Thyroid gland (tissue), 4 donors: ENCODE data around the gene SLC51B.
"Not testable (repeated sequence)": the region's sequence is repeated elsewhere in the genome, so short reads cannot be mapped to it uniquely, and the experiment has no call there.

ENCODE experiments used
- CTCF ChIP-seq, 6 experiments: fragments of 200-600 bp in 3 of 6; fragments of 450-650 bp in 3 of 6; sonication (generic) in 3 of 6; IDR thresholded peaks; one replicate each; pipeline ENCODE4 v1.5.1; 2016 to 2019; ENCODE audit warnings: antibody characterized with exemption in 6 of 6, mild to moderate bottlenecking in 2 of 6, inconsistent platforms in 1 of 6, moderate library complexity in 1 of 6
- POLR2A ChIP-seq, 2 donors: fragments of 450-650 bp; IDR thresholded peaks; one replicate each; pipeline ENCODE4 v1.6.1; 2017; ENCODE audit warnings: antibody characterized with exemption in 2 of 2, mild to moderate bottlenecking in 2 of 2, moderate library complexity in 1 of 2

GRCh38 chr15:65011198-65011597 lies 34.0 kb upstream of the SLC51B start:
- TF ChIP-seq CTCF, POLR2A (IDR thresholded peaks at IDR 0.05): not testable (repeated sequence)
